ENCODE results near the gene SDF4. TPM values are rescaled to one million over a fixed set of nuclear protein-coding genes. Genes with fewer than 3 reads are reported as not detected.

The SDF4 gene
- total RNA-seq, 2 experiments from 2014 or later, result 81.5 to 87.5 TPM

DNA sequence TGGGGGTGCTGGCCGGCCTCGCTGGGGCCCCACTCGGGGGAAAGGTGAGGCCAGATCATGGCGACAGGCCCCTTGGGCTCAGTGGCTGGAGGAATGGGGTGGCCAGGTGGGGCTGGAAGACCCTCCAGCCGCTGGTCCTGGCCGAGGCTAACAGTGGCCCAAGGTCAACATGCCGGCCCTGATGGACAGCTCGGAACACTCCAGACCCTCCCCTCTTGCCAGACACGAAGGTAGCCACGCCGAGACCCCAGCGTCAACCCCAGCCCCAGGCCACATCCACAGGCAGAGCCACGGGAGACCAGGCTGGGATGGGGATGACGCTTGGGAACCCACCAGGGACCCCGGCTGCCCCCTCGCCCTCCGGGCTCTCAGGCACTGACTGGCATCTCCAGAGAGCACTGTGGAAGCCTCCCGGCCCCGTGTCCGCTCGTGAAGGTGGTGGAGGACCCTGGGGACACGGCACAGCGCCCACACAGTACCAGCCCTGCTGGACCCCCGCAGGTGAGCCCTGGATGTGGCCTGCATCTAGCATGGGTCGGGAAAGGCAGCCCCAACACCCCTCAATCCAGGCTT lies 15.6 kb upstream of the SDF4 start:
- H3K27me3 Mint-ChIP-seq, result no peaks in the 10 kb centered on the region
- DNase-seq (no peak), ATAC-seq (no peak)
- H3K36me3 Mint-ChIP-seq (ENCODE audit: low read depth), result peaks cover 8% of the 10 kb centered on the region
- no peak overlapping the region for H3K4me3 Mint-ChIP-seq
- peaks cover 16% of the 10 kb centered on the region for H3K4me1 Mint-ChIP-seq (ENCODE audit: low read depth)
- CTCF ChIA-PET, result interaction anchor here (1.4 kb wide), 1 partner anchor 16 kb away, joined by 3 read pairs; no protein-coding TSS in a partner anchor
- intact Hi-C loops (cut with micrococcal nuclease), result no loop called here
- H3K9me3 Mint-ChIP-seq, result no peaks in the 10 kb centered on the region
- TF ChIP-seq, protein P1, sequence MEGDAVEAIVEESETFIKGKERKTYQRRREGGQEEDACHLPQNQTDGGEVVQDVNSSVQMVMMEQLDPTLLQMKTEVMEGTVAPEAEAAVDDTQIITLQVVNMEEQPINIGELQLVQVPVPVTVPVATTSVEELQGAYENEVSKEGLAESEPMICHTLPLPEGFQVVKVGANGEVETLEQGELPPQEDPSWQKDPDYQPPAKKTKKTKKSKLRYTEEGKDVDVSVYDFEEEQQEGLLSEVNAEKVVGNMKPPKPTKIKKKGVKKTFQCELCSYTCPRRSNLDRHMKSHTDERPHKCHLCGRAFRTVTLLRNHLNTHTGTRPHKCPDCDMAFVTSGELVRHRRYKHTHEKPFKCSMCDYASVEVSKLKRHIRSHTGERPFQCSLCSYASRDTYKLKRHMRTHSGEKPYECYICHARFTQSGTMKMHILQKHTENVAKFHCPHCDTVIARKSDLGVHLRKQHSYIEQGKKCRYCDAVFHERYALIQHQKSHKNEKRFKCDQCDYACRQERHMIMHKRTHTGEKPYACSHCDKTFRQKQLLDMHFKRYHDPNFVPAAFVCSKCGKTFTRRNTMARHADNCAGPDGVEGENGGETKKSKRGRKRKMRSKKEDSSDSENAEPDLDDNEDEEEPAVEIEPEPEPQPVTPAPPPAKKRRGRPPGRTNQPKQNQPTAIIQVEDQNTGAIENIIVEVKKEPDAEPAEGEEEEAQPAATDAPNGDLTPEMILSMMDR (IDR thresholded peaks at IDR 0.05), result no peak
- POLR2A ChIA-PET, result interaction anchor here (1.6 kb wide), 1 partner anchor 16 kb away, joined by 5 read pairs; the partner anchor contains the start of gene SDF4
- H3K27ac Mint-ChIP-seq, result no peak overlapping the region

DNA sequence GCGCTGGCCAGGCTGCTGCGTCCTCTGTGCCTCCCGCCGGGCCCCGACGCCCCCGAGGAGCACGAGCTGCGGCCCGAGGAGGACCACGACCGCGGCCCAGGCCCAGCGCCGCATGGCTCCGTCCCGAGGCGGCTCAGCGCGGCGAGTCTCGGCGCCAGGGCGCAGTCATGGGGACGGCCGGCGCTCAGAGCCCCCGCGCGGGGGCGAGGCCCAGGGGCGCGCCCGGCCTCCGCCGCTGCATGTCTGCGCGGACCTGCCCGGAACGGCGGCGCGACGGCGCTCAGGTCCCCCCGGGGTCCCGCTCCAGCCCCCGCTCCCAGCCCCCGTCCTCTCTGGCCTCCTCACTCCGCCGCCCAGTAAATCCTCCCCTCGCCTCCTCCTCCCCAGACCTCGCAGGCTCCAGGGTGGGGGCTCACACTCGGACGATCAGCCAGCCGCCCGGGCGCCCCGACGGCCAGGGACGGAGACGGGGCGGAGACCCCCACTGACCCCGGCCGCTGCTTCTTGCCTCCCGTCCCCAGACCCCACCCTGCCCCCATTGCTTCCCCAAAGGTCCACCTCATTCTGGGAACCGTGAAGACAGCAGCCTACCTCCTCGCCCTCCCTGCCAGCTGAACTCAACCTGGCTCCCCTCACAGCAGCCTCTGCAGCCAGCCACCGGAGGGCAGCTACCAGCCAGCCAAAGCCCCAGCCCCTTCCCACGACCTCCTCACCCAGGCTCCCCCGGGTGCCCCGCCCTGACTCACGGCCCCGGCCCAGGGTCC lies 15.0 kb upstream of the SDF4 start, which contains the start of gene C1QTNF12:
TSS of gene C1QTNF12 (minus strand) at position 146 of the 764 bp plus-strand sequence. CDS start at position 114, 32 bp downstream.
- ATAC-seq, result no peak
- DNase-seq, result no peak
- peaks cover 16% of the 10 kb centered on the region for H3K4me1 Mint-ChIP-seq (ENCODE audit: low read depth)
- no peaks in the 10 kb centered on the region for H3K27me3 Mint-ChIP-seq
- H3K9me3 Mint-ChIP-seq, result no peaks in the 10 kb centered on the region
- ChIA-PET CTCF (interaction anchor here (0.7 to 1.4 kb wide), 2 partner anchors 16 to 124 kb away, joined by 3 read pairs; no protein-coding TSS in a partner anchor), POLR2A (interaction anchor here (1.0 to 1.6 kb wide), 2 partner anchors 15 to 20 kb away, joined by 3 to 5 read pairs; partner anchors contain the start of gene SDF4)
- H3K27ac Mint-ChIP-seq, result no peak within 1 kb of the TSS
- no peak within 1 kb of the TSS for H3K4me3 Mint-ChIP-seq
- intact Hi-C loops (cut with micrococcal nuclease), result no loop called here
- peaks cover 4% of the 10 kb centered on the region for H3K36me3 Mint-ChIP-seq (ENCODE audit: low read depth)
- TF ChIP-seq, protein P1 (IDR thresholded peaks at IDR 0.05), result no peak

DNA sequence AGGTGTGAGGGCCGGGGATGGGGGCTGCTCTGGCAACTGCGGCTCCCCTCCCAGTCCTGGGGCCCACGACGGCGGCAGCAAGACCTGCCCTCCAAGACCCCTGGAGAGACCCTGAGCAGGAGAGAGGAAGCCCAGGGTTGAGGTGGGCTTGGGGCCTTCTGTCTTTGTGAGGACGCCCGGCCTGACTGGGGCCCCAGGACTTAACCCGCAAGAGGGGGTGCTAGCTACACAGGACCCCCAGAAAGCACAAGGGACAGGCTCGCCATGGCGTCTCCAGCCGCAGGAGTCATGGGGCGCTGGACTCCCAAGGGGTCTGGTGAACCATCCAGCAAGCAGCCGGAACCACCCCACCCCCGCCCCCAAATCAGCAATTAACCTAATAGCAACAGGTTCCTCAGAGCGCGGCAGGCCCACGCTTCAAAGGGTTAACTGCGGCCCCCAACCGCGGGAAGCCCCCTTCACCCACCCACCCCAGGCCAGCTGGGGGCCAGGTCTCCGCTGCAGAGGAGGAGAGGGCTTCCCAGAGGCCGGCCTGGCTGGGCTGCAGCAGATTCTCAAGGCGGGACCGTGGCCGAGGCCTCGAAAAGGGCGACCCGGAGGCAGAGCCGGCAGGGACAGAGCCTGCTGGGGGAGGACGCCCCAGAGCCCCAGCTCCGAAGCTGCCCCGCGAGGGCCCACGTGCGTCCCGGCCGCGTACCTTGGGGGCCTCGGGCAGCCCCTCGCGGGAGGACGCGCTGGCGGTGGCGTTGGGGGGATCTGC lies 14.2 kb upstream of the SDF4 start:
- peaks cover 2% of the 10 kb centered on the region for H3K36me3 Mint-ChIP-seq (ENCODE audit: low read depth)
- POLR2A ChIA-PET, result interaction anchor here (1.0 to 1.6 kb wide), 2 partner anchors 15 to 19 kb away, joined by 3 to 5 read pairs; partner anchors contain the start of gene SDF4
- CTCF ChIA-PET, result no interaction called here
- intact Hi-C loops (cut with micrococcal nuclease), result no loop called here
- peaks cover 14% of the 10 kb centered on the region for H3K4me1 Mint-ChIP-seq (ENCODE audit: low read depth)
- no peaks in the 10 kb centered on the region for H3K27me3 Mint-ChIP-seq
- no peak for DNase-seq
- no peak overlapping the region for H3K27ac Mint-ChIP-seq
- no peaks in the 10 kb centered on the region for H3K9me3 Mint-ChIP-seq
- TF ChIP-seq, protein P1 (IDR thresholded peaks at IDR 0.05), result no peak
- H3K4me3 Mint-ChIP-seq, result no peak overlapping the region
- no peak for ATAC-seq

DNA sequence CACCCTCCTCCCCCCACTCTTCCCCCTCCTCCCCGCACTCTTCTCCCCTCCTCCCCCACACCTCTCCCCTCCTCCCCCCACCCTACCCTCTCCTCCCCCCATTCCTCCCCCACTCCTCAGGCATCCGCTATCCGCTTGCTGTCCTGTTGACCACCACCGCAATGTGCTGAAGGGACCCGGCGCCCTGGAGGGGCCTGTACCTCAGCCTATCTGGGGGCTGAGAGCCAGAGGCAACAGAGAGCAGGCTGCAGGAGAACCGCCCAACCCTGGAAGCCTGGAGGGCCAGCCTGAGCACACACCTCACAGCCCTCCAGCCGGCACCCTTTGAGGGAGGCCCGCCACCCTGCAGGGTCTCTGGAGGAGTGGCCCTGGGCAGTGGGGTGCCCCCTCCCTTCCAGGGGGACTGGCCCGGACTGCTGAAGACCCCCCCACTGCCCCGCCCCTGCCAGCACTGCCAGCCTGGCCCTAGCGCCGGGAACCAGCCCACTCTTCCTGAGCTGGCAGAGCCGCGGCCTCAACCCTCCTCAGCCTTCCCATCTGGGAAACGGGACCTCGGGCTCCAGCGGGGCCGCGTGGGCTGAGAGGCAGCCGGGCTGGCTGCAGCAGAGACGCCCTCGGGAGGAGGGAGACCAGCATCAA lies 13.5 kb upstream of the SDF4 start:
- POLR2A ChIA-PET, result no interaction called here
- CTCF ChIA-PET, result no interaction called here
- intact Hi-C loops (cut with micrococcal nuclease), result no loop called here
- no peak for DNase-seq
- peaks cover 1% of the 10 kb centered on the region for H3K36me3 Mint-ChIP-seq (ENCODE audit: low read depth)
- H3K9me3 Mint-ChIP-seq, result no peaks in the 10 kb centered on the region
- no peaks in the 10 kb centered on the region for H3K27me3 Mint-ChIP-seq
- TF ChIP-seq, protein P1 (IDR thresholded peaks at IDR 0.05), result no peak
- no peak overlapping the region for H3K4me3 Mint-ChIP-seq
- no peak for ATAC-seq
- H3K27ac Mint-ChIP-seq, result no peak overlapping the region
- H3K4me1 Mint-ChIP-seq (ENCODE audit: low read depth), result peaks cover 8% of the 10 kb centered on the region

All from activated CD8-positive, alpha-beta T cell treated with anti-CD3 and anti-CD28 coated beads for 36 hours (primary cell).